ENCODE data around the gene XAB2. TPM values are rescaled to one million over a fixed set of nuclear protein-coding genes. Genes with fewer than 3 reads are reported as not detected.

Gene XAB2
- total and polyA plus RNA-seq, 8 donors = 16.8 to 71.5 (median 23.8) TPM

- 79 to 80% methylated on average over 12 of the region's 12 CpGs for WGBS, 2 donors
- DNase-seq (peak in 1 of 6 donors; percentile 14), ATAC-seq (no peak), FAIRE-seq (no peak)
- Histone ChIP-seq H3K4me1 (peaks cover 0 to 4% (median 0%) of the 10 kb centered on the region in 3 donors), H3K27ac (no peak overlapping the region), H3K9me3 (no peaks in the 10 kb centered on the region), H3K27me3 (no peaks in the 10 kb centered on the region), H3K4me3 (no peak overlapping the region), H3K36me3 (no peaks in the 10 kb centered on the region)
- TF ChIP-seq CTCF (IDR thresholded peaks at IDR 0.05) = no peak
- intact Hi-C loops (cut with DNase I) = no loop called here
Measured at GRCh38 chr19:7638802-7639465, 9.6 kb upstream of the XAB2 start.

GRCh38 chr19:7637374-7638256 lies 8.3 kb upstream of the XAB2 start:
- DNase-seq (peak in 4 of 6 donors; percentile 49 to 83 (median 64)), ATAC-seq (peak; percentile 55 to 61 (median 57)), FAIRE-seq (no peak)
- intact Hi-C loops (cut with DNase I) = no loop called here
- no peaks in the 10 kb centered on the region for H3K27me3 ChIP-seq
- H3K36me3 ChIP-seq = no peaks in the 10 kb centered on the region
- WGBS, 2 donors = 23 to 28% methylated on average over 29 to 30 of the region's 30 CpGs
- H3K4me3 ChIP-seq = peak overlapping the region; percentile 66 to 90 (median 82)
- peak overlapping the region; percentile 76 to 83 (median 80) for H3K27ac ChIP-seq
- H3K9me3 ChIP-seq = no peaks in the 10 kb centered on the region
- TF ChIP-seq CTCF (IDR thresholded peaks at IDR 0.05) = no peak
- H3K4me1 ChIP-seq = peaks cover 0 to 4% (median 0%) of the 10 kb centered on the region in 3 donors

GRCh38 chr19:7636691-7637373 lies 7.5 kb upstream of the XAB2 start, which contains the start of gene STXBP2:
Gene STXBP2, plus strand, starts transcription at chr19:7637110. Its CDS starts 40 bp downstream, at chr19:7637150.
- TF ChIP-seq CTCF (IDR thresholded peaks at IDR 0.05) = peak in 2 of 4 donors; percentile 27 to 30
- 7 to 9% methylated on average over 51 to 61 of the region's 61 CpGs for WGBS, 2 donors
- peak within 1 kb of the TSS; percentile 76 to 83 (median 80) for H3K27ac ChIP-seq
- H3K4me3 ChIP-seq = peak within 1 kb of the TSS; percentile 66 to 90 (median 82)
- FAIRE-seq (no peak), DNase-seq (peak; percentile 86 to 97 (median 94)), ATAC-seq (peak; percentile 96 to 99 (median 98))
- intact Hi-C loops (cut with DNase I) = no loop called here
- no peaks in the 10 kb centered on the region for H3K36me3 ChIP-seq
- H3K4me1 ChIP-seq = peaks cover 0 to 4% (median 0%) of the 10 kb centered on the region in 3 donors
- no peaks in the 10 kb centered on the region for H3K9me3 ChIP-seq
- no peaks in the 10 kb centered on the region for H3K27me3 ChIP-seq

GRCh38 chr19:7636317-7636690 lies 7.0 kb upstream of the XAB2 start:
- H3K36me3 ChIP-seq = no peaks in the 10 kb centered on the region
- intact Hi-C loops (cut with DNase I) = no loop called here
- 67% methylated on average over 16 of the region's 16 CpGs for WGBS, 2 donors
- no peaks in the 10 kb centered on the region for H3K27me3 ChIP-seq
- peak overlapping the region; percentile 76 to 83 (median 80) for H3K27ac ChIP-seq
- FAIRE-seq (no peak), ATAC-seq (no peak), DNase-seq (peak in 1 of 6 donors; percentile 68)
- peak overlapping the region in 3 of 4 donors; percentile 77 to 90 (median 87) for H3K4me3 ChIP-seq
- H3K9me3 ChIP-seq = no peaks in the 10 kb centered on the region
- peaks cover 0 to 4% (median 0%) of the 10 kb centered on the region in 3 donors for H3K4me1 ChIP-seq
- no peak for TF ChIP-seq CTCF (IDR thresholded peaks at IDR 0.05)
